Stimulated activated CD8-positive, alpha-beta memory T cell treated with anti-CD3 and anti-CD28 coated beads, Interleukin-7, amount 100 ng/mL, for 48 hours (primary cell): ENCODE data around the gene NRBP1.

Experiments
- DNase-seq, 2 donors: peaks; one replicate each; pipeline ENCODE4 v3.0.0-alpha.2; 2020; ENCODE audit warnings: low read depth in 1 of 2; ENCODE audit errors: extremely low read depth in 1 of 2

NRBP1 gene

DNA sequence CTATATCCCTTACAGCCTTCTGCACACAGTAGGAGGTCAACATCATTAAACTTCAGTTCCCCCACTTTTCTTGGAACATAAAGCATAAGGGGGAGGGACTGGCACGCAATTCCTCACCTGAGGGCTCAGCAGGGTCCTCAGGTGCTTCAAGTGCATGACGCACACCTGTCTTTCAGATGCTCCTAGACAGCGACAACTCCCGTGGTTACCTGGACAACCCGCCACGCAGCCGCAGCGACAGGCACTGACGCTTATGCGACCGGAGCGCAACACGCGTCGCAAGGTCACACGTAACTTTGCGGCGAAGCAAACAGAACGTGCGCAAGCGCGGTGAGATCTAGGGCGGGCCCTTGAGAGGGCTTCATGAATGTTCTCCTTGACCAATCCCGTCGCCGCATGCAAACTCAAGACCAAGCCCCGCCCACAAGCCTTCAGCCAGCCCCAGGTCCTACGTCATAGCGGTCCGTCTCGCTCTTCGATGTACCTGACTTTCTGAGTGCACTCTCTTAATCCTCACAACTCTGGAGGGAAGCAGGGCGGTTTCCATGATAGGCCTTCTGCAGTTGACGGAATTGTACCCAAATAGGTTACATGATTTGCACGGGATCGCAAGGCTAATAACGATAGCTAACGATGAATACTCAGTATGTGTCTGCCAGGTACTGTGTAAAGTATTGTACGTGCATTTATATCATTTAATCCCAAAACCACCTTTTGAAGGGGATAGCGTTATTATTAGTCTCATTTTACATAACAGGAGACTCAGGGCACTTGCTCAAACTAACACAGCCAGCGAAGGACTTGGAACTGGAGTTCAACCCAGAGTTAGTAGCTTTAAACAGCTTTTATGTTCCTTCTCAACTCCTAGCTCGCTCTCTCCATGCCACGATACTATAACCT, 61.3 kb downstream of the NRBP1 start, which contains the start of gene IFT172:
TSS of gene IFT172 (minus strand) at position 246 of the 900 bp plus-strand sequence. CDS start at position 156, 90 bp downstream.
- peak; percentile 94 to 99 for DNase-seq
